Raji (cell line): ENCODE data around the gene PPP1R2B.

Source experiments
- POLR2A ChIP-seq: IDR thresholded peaks from 2 replicates; pipeline ENCODE4 v1.6.1; 2011; ENCODE audit warnings: low read depth, low read length, control low read depth; ENCODE audit not compliant: insufficient read depth

The PPP1R2B gene

GRCh38 chr5:156850206-156850751 is at the start of gene PPP1R2B:
Gene PPP1R2B, plus strand, starts transcription at chr5:156850295. Its CDS starts 268 bp downstream, at chr5:156850563.
- no peak for TF ChIP-seq POLR2A

- TF ChIP-seq POLR2A, result no peak
Measured at GRCh38 chr5:156800929-156801328, 49.2 kb upstream of the PPP1R2B start.

GRCh38 chr5:156802501-156802900 is 47.6 kb upstream of the PPP1R2B start:
- no peak for TF ChIP-seq POLR2A

GRCh38 chr5:156803404-156803803 is 46.7 kb upstream of the PPP1R2B start:
- no peak for TF ChIP-seq POLR2A

GRCh38 chr5:156812959-156813358 is 37.1 kb upstream of the PPP1R2B start:
- TF ChIP-seq POLR2A, result no peak

GRCh38 chr5:156815988-156816599 is 34.0 kb upstream of the PPP1R2B start:
- TF ChIP-seq POLR2A, result no peak

- no peak for TF ChIP-seq POLR2A
Measured at GRCh38 chr5:156819537-156819936, 30.6 kb upstream of the PPP1R2B start.

GRCh38 chr5:156819967-156820581 is 30.0 kb upstream of the PPP1R2B start:
- TF ChIP-seq POLR2A, result no peak

- no peak for TF ChIP-seq POLR2A
Measured at GRCh38 chr5:156824241-156824640, 25.9 kb upstream of the PPP1R2B start.

GRCh38 chr5:156824800-156825199 is 25.3 kb upstream of the PPP1R2B start:
- TF ChIP-seq POLR2A, result no peak

- TF ChIP-seq POLR2A, result no peak
Measured at GRCh38 chr5:156825688-156826087, 24.4 kb upstream of the PPP1R2B start.

GRCh38 chr5:156826150-156826549 is 23.9 kb upstream of the PPP1R2B start:
- no peak for TF ChIP-seq POLR2A

GRCh38 chr5:156834916-156835315 is 15.2 kb upstream of the PPP1R2B start:
- peak; percentile 62 for TF ChIP-seq POLR2A

GRCh38 chr5:156835905-156836304 is 14.2 kb upstream of the PPP1R2B start:
- no peak for TF ChIP-seq POLR2A

GRCh38 chr5:156836846-156837245 is 13.2 kb upstream of the PPP1R2B start:
- no peak for TF ChIP-seq POLR2A

GRCh38 chr5:156838961-156839360 is 11.1 kb upstream of the PPP1R2B start:
- no peak for TF ChIP-seq POLR2A
